Measurements from ENCODE around the gene CFAP100.
A peak's percentile ranks its signal among the peaks of the same experiment; 100 is the strongest.

CFAP100 gene

GRCh38 chr3:126466886-126467610 lies 72.3 kb downstream of the CFAP100 start:
- no peak for DNase-seq

GRCh38 chr3:126467611-126467955 lies 72.9 kb downstream of the CFAP100 start:
- DNase-seq, result no peak

DNA sequence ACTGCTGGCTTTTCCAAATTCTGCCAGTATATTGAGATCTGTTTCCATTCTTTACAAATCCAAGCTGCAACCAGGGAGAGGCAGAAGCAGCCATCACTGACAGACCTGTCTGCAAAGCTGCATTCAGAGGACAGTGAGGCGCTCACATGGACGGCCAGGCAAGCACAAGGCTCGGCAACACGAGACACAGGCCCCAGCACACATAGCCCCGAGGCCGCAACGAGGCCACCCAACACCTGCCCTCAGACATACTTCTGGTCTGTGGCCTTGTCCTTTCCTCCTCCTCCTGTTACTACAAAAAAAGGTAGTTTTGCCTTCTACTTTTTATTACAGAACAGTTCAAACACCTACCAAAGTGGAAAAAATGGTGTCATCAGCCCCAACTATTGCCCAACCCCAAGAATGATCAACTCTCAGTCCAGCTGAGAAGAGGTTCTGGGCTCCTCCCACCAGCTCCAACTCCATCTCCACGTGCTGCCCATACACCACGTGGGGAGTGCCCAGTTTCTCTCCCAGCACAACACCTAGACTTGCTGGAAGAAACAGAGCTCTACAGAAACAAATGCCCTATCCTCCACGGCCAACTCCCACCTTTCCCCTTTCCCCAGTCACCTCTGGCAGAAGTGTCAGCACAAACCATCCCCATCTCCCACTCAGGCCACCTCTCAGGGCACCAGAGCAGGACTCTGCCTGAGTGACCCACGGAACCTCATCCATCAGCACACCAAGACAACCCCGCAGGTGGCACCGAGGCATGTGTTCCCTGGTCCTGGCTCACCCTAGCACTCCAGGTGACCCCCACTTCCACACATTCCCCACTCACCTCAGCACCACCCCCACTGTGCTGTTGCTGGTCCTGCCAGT lies 73.6 kb downstream of the CFAP100 start:
- no peak for DNase-seq

DNA sequence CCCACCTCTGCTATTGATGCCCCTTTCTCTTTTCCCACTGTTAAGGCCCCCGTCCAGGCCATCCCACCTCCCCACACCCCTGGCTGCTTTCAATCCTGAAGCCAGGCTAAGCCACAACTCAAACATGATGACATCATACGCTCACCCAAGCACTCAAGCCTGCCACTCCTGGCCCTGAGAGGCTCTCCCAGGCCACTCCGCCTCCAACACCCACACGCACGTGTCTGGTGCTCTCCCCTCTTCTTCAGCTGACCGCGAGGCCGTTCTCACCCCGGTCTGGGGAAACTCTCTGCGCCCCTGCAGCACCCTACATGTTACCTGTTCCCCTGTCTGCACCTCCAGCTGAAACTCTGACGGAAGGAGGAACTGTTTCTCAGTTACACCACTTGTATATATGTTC lies 74.8 kb downstream of the CFAP100 start:
- DNase-seq, result no peak

GRCh38 chr3:126472277-126473006 lies 77.7 kb downstream of the CFAP100 start:
- peak; percentile 21 to 71 for DNase-seq

- DNase-seq, result no peak
These were observed 78.8 kb downstream of the CFAP100 start for GRCh38 chr3:126473292-126474168.

DNA sequence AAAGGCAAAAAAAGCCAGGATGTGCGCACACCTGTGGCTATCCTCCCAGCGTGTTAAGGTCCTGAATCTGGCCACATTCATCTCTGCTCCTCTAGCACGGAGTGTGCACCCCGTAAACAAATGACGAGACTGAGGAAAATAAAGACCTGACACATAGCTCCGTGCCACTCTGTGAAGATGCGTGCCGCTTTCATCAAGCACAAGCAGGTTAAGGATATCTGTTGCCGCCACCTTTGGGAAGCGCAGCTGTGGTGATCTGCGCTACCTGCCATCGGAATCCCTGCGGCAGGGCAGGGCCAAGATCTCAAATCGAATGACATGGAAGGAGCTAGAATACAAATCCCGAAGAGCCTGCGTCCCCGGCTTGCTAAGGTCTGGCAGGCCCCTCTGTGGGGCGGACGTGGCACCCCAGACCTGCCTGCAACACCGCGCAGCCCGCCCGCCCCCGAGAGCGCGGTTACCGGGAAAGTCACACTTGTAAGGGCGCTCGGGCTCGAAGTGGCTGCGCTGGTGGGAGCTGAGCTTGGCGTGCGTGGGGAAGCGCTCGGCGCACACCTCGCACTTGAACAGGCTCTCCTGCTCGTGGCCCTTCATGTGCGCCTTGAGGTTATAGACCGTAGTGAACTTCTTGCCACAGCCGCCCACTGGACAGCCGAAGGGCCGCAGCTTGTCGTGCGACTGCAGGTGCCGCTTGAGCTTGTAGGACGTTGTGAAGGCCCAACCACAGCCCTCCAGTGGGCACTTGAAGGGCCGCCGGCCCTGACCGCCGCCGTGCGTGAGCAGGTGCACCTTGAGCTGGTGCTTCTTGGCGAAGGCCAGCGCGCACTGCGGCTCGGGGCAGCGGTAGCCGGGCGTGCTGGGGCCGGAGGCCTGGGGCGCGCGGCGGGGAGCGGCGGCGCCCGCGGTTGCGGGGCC lies 80.0 kb downstream of the CFAP100 start:
- DNase-seq, result peak; percentile 33 to 35

- peak; percentile 94 to 95 for DNase-seq
These were observed 80.9 kb downstream of the CFAP100 start, which contains the start of gene ZXDC for GRCh38 chr3:126475413-126476114. Gene ZXDC, minus strand, starts transcription at chr3:126475891. Its CDS starts 26 bp downstream, at chr3:126475865.

DNA sequence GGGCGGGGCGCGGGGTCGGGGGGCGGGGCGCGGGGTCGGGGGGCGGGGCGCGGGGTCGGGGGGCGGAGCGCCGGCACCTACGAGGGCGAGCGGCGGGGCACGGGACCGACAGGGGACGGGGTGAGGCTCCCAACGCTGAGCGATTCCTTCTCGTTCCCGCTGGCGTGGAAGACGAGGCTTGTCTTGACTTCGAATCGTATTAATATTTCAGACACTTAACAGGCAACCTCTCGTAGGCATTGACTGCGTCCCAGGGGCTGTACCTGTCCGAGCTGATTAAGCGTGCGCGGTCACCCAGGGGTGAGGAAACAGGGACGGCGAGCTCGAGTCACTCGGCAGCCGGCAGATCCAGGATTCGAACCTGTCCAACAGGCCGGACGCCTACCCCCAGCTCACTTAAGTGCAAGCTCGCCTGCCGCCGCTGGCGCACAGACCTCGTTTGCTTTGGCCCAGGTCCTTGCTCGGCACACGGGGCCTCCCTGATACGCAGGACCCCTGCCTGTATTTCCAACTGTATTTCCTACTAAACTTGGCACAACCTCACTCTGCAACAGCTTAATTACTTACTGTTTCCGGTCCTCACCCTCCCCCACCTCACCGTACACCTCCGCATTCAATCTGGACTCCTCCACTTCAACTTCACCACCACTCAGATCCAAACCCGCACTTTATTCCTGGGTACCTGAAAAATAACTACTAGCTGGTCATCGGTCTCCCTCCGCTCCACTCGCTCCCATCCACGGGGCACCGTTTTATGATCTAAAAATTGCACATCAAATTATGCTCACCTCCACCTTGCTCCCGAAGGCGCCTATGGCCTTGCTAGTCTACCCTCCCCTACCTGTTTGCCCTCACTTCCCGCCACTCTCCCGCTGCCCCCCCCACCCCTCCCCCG lies 81.7 kb downstream of the CFAP100 start:
- no peak for DNase-seq

GRCh38 chr3:126477061-126477380 lies 82.3 kb downstream of the CFAP100 start:
- no peak for DNase-seq

GRCh38 chr3:126478581-126479310 lies 84.0 kb downstream of the CFAP100 start:
- no peak for DNase-seq

- DNase-seq, result no peak
These were observed 84.9 kb downstream of the CFAP100 start for GRCh38 chr3:126479642-126480041.

- DNase-seq, result no peak
These were observed 85.5 kb downstream of the CFAP100 start for GRCh38 chr3:126480206-126480605.

DNA sequence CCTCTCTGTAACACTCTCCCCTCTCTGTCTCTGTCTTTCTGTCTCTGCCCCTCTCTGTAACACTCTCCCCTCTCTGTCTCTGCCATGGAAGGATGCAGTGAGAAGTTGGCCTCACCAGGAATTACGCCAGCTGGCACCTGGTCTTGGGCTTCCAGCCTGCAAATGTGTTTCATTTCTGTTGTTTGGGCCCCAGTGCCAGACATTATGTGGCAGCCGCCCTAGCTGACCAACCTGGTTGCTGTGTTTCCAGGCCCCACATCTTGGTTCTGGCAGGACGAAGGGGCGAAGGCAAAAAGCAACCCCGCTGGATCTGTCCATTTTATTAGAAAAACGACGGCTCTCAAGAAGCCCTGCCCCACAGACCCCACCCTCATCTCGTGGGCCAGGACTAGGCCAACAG lies 86.2 kb downstream of the CFAP100 start:
- DNase-seq, result no peak

DNA sequence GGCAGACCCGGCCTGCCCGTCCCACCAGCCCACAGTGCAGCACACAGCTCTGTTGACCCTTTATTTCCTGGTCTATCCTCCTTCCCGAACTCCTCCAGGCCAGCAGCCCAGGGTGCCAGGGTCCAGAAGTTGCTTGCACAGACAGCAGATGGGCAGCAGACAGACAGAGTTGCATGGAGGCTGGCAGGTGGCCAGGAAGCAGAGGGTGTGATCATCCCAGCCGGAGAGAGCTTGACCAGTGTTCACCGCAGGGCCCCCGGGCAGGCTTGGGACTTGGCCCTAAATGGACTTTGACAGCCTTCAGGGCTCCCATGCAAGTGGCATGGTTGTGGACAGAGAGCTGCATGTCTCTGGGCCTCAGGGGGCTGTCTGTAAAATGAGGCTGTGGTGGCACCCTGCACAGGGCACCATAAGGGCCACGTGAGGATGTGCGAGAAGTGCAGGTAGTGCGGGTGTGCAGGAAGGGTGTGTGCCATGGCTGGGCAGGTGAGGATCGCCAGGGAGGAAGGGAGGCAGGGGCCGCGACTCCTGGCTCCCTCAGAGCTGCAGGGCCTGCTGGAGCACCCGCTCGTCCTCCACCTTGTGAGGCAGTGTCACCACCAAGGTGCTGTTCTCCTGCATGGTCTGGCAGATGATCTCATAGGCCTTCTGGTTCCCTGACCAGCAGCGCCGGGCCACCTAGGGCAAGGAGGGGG lies 87.2 kb downstream of the CFAP100 start:
- DNase-seq, result no peak

DNA sequence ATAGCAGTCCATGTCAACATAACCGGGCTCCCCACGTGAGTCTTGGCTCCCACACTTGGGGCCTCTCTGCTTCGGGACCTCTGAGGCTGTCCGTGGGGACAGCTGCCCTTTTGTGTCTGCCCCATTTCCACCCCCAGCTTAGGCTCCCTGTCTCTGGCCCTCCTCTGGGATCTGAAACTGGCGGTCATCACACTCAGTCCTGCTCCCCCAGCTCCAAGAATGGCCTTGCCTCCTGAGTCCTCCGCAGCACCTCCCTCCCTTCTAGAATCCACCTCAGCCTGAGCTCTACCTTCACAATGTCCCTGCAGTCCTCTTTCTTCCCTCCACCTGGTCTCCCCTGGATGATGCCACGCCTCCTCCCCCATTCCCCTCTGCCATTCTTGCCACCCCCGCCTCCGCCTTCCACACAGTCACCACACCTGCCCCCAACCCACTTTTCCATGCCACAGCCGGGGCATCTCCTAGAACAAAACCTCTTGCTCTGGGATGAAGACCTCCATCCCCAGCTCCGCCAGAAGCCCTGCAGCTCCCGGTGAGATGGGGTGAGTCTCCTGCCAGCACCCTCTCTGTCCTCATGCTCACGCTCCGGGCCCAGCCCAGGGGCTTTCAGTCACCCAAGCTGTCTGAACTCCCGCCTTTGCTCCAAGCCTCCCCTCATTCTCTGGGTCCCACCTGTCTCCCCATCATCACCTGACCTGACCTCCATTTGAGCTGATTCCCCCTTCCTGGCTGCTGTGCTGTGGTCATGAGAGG lies 88.0 kb downstream of the CFAP100 start:
- no peak for DNase-seq

- DNase-seq, result no peak
These were observed 88.6 kb downstream of the CFAP100 start for GRCh38 chr3:126483321-126483761.

- no peak for DNase-seq
These were observed 89.4 kb downstream of the CFAP100 start for GRCh38 chr3:126484148-126484547.
